Liver (tissue), 9 donors: ENCODE results near the gene KCNA1. TPM values are rescaled to one million over a fixed set of nuclear protein-coding genes. Genes with fewer than 3 reads are reported as not detected.

Experiments used
- DNase-seq: peaks from one replicate; pipeline ENCODE4 v3.0.0-alpha.2; 2017; ENCODE audit warnings: low spot score
- H3K27ac ChIP-seq, 2 donors: one replicate each; pipeline ENCODE4 v1.7.0; 2013; ENCODE audit warnings: inconsistent platforms in 2 of 2, low read length in 2 of 2, control low read depth in 1 of 2, low read depth in 1 of 2, mild to moderate bottlenecking in 1 of 2
- H3K27me3 ChIP-seq, 4 donors: one replicate each; pipeline versions ENCODE4 v1.6.1 to v1.7.0; 2013; ENCODE audit warnings: low read length in 3 of 4, inconsistent platforms in 1 of 4, mild to moderate bottlenecking in 1 of 4, moderate library complexity in 1 of 4; ENCODE audit not compliant: control insufficient read depth in 4 of 4, insufficient read depth in 4 of 4
- H3K36me3 ChIP-seq, 4 donors: one replicate each; pipeline versions ENCODE4 v1.6.1 to v1.7.0; 2013; ENCODE audit warnings: low read length in 3 of 4, mild to moderate bottlenecking in 3 of 4, low read depth in 1 of 4, moderate library complexity in 1 of 4; ENCODE audit not compliant: control insufficient read depth in 4 of 4, insufficient read depth in 3 of 4
- H3K4me1 ChIP-seq, 4 donors: one replicate each; pipeline versions ENCODE4 v1.6.1 to v1.7.0; 2013; ENCODE audit warnings: low read length in 3 of 4, mild to moderate bottlenecking in 3 of 4, moderate library complexity in 1 of 4; ENCODE audit not compliant: control insufficient read depth in 4 of 4, insufficient read depth in 4 of 4
- H3K4me3 ChIP-seq, 3 donors: one replicate each; pipeline versions ENCODE4 v1.6.1 to v1.7.0; 2013; ENCODE audit warnings: low read length in 3 of 3, control low read depth in 1 of 3, low read depth in 1 of 3, mild to moderate bottlenecking in 1 of 3
- H3K9ac ChIP-seq, 2 donors: one replicate each; pipeline ENCODE4 v1.7.0; 2013; ENCODE audit warnings: low read length in 2 of 2, mild to moderate bottlenecking in 2 of 2, moderate library complexity in 2 of 2, control low read depth in 1 of 2, low read depth in 1 of 2
- H3K9me3 ChIP-seq, 4 donors: one replicate each; pipeline versions ENCODE4 v1.6.1 to v1.7.0; 2013; ENCODE audit warnings: low read length in 3 of 4; ENCODE audit not compliant: control insufficient read depth in 4 of 4
- ATF3 ChIP-seq: IDR thresholded peaks from 2 replicates; pipeline ENCODE4 v1.6.1; 2016; ENCODE audit warnings: antibody characterized with exemption
- EGR1 ChIP-seq, 2 donors: IDR thresholded peaks; 2 replicates each; pipeline ENCODE4 v1.6.1; 2016 to 2018; ENCODE audit warnings: antibody characterized with exemption in 2 of 2, low read depth in 2 of 2
- FOXA1 ChIP-seq: IDR thresholded peaks from 2 replicates; pipeline ENCODE4 v1.6.1; 2016; ENCODE audit warnings: antibody characterized with exemption
- JUND ChIP-seq, 2 donors: IDR thresholded peaks; 2 replicates each; pipeline ENCODE4 v1.6.1; 2016; ENCODE audit warnings: antibody characterized with exemption in 2 of 2
- RAD21 ChIP-seq, 2 donors: IDR thresholded peaks; 2 replicates each; pipeline ENCODE4 v1.6.1; 2016; ENCODE audit warnings: antibody characterized with exemption in 2 of 2, mild to moderate bottlenecking in 2 of 2
- RXRA ChIP-seq, 2 donors: IDR thresholded peaks; 2 replicates each; pipeline ENCODE4 v1.6.1; 2017 to 2018; ENCODE audit warnings: antibody characterized with exemption in 2 of 2, mild to moderate bottlenecking in 1 of 2
- TAF1 ChIP-seq: conservative IDR thresholded peaks from 2 replicates; pipeline ENCODE4 v1.6.1; 2016; ENCODE audit warnings: antibody characterized with exemption, mild to moderate bottlenecking
- YY1 ChIP-seq: IDR thresholded peaks from 2 replicates; pipeline ENCODE4 v1.6.1; 2016; ENCODE audit warnings: antibody characterized with exemption, mild to moderate bottlenecking
- ZBTB33 ChIP-seq: IDR thresholded peaks from 2 replicates; pipeline ENCODE4 v1.6.1; 2016; ENCODE audit warnings: antibody characterized with exemption
- WGBS: extraction: QIAGEN DNeasy Blood & Tissue Kit; methylation state at CpG from one replicate; pipeline ENCODE4 v1.1.7; 2013; 5-methylcytosine and 5-hydroxymethylcytosine counted together
- polyA plus RNA-seq, 2 donors: library from polyadenylated mRNA; stranded (reverse) in 1 of 2; unstranded in 1 of 2; fragments of 200-250 nt in 1 of 2; fragments of >200 nt in 1 of 2; fragmentation: Nextera tagmentation in 1 of 2; extraction: Ambion mirVana in 1 of 2; gene quantifications; one replicate each; pipeline versions ENCODE4 v1.2.1 to v1.2.3, GENCODE V29; 2013 to 2015
- total RNA-seq, 2 donors: library from RNA; depleted of rRNA; stranded (reverse); fragments of >200 nt; gene quantifications; one replicate each; pipeline ENCODE4 v1.2.3, GENCODE V29; 2014
- TF ChIP-seq, protein P1 (sequence below): IDR thresholded peaks from 2 replicates; pipeline ENCODE4 v1.6.1; 2016; ENCODE audit warnings: antibody characterized with exemption
- TF ChIP-seq, protein P2 (sequence below): fragments of 150-350 bp; IDR thresholded peaks from 2 replicates; pipeline ENCODE4 v1.5.1; 2017; ENCODE audit warnings: improper control_type of control experiment, low read depth, low read length; ENCODE audit not compliant: missing input control
- donor health status: healthy.
- donor health status: healthy.
- donor health status: healthy.
- donor health status: healthy.
- donor health status: healthy.

KCNA1 gene
- total and polyA plus RNA-seq, 4 donors = not detected

GRCh38 chr12:4894019-4894418 lies 15.7 kb upstream of the KCNA1 start:
- no peaks in the 10 kb centered on the region for H3K36me3 ChIP-seq
- 58% methylated on average over 9 of the region's 9 CpGs for WGBS
- H3K27me3 ChIP-seq = peaks cover 0 to 10% (median 6%) of the 10 kb centered on the region in 4 donors
- H3K27ac ChIP-seq = no peak overlapping the region
- TF ChIP-seq EGR1 (IDR thresholded peaks at IDR 0.05; ENCODE audit: low read depth in 2 of 2) (no peak), ZBTB33 (no peak), ATF3 (no peak), RAD21 (IDR thresholded peaks at IDR 0.05) (no peak), FOXA1 (no peak), JUND (IDR thresholded peaks at IDR 0.05) (no peak), RXRA (IDR thresholded peaks at IDR 0.05) (no peak)
- TF ChIP-seq, protein P1, sequence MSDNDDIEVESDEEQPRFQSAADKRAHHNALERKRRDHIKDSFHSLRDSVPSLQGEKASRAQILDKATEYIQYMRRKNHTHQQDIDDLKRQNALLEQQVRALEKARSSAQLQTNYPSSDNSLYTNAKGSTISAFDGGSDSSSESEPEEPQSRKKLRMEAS = no peak
- TF ChIP-seq, protein P2, sequence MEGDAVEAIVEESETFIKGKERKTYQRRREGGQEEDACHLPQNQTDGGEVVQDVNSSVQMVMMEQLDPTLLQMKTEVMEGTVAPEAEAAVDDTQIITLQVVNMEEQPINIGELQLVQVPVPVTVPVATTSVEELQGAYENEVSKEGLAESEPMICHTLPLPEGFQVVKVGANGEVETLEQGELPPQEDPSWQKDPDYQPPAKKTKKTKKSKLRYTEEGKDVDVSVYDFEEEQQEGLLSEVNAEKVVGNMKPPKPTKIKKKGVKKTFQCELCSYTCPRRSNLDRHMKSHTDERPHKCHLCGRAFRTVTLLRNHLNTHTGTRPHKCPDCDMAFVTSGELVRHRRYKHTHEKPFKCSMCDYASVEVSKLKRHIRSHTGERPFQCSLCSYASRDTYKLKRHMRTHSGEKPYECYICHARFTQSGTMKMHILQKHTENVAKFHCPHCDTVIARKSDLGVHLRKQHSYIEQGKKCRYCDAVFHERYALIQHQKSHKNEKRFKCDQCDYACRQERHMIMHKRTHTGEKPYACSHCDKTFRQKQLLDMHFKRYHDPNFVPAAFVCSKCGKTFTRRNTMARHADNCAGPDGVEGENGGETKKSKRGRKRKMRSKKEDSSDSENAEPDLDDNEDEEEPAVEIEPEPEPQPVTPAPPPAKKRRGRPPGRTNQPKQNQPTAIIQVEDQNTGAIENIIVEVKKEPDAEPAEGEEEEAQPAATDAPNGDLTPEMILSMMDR = no peak
- no peak overlapping the region for H3K4me3 ChIP-seq
- no peaks in the 10 kb centered on the region for H3K9me3 ChIP-seq
- no peak overlapping the region for H3K9ac ChIP-seq
- no peak for DNase-seq
- no peaks in the 10 kb centered on the region for H3K4me1 ChIP-seq

DNA sequence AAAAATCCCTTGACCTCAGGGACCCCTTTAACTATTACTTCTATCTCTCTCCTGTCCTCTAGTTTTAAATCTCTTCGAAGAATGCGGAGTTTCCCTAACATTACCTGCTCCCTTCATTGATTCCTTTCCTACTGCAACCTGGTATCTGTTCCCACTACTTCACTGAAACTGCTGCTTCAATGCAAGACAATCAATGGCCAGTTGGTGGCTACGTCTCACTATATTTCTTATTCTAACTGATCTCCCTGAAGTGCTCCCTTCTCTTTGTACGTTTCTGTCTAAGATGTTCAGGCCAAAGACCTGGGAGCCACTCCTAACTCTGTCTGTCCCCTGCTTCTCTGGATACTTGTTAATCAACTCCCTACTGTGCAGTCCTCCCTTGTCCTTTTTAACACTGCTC lies 10.3 kb upstream of the KCNA1 start:
- Histone ChIP-seq H3K4me1 (no peaks in the 10 kb centered on the region), H3K9ac (no peak overlapping the region), H3K9me3 (no peaks in the 10 kb centered on the region), H3K27ac (no peak overlapping the region), H3K4me3 (no peak overlapping the region), H3K27me3 (peaks cover 0 to 10% (median 4%) of the 10 kb centered on the region in 4 donors), H3K36me3 (no peaks in the 10 kb centered on the region)
- DNase-seq = no peak
- TF ChIP-seq EGR1 (IDR thresholded peaks at IDR 0.05; ENCODE audit: low read depth in 2 of 2) (no peak), TAF1 (no peak), RXRA (IDR thresholded peaks at IDR 0.05) (no peak), YY1 (no peak)
- TF ChIP-seq, protein P2 = no peak
- 47% methylated on average over 4 of the region's 4 CpGs for WGBS
